Measurements from ENCODE around the gene AGBL1.

AGBL1 gene

GRCh38 chr15:86647810-86648440, 568.3 kb downstream of the AGBL1 start:
- Mint-ChIP-seq H3K36me3 (ENCODE audit: low read depth) (peaks cover 4% of the 10 kb centered on the region), H3K9me3 (peaks cover 12% of the 10 kb centered on the region), H3K27me3 (no peaks in the 10 kb centered on the region), H3K4me1 (ENCODE audit: low read depth) (peaks cover 52% of the 10 kb centered on the region), H3K27ac (no peak overlapping the region), H3K4me3 (no peak overlapping the region)
- no peak for DNase-seq

GRCh38 chr15:86649277-86649676, 569.6 kb downstream of the AGBL1 start:
- peaks cover 4% of the 10 kb centered on the region for H3K36me3 Mint-ChIP-seq (ENCODE audit: low read depth)
- H3K4me3 Mint-ChIP-seq, result peak overlapping the region; percentile 38
- DNase-seq, result no peak
- H3K9me3 Mint-ChIP-seq, result peaks cover 12% of the 10 kb centered on the region
- H3K4me1 Mint-ChIP-seq (ENCODE audit: low read depth), result peaks cover 64% of the 10 kb centered on the region
- peak overlapping the region; percentile 92 for H3K27ac Mint-ChIP-seq
- no peaks in the 10 kb centered on the region for H3K27me3 Mint-ChIP-seq

- Mint-ChIP-seq H3K36me3 (ENCODE audit: low read depth) (peaks cover 4% of the 10 kb centered on the region), H3K9me3 (peaks cover 12% of the 10 kb centered on the region), H3K27me3 (no peaks in the 10 kb centered on the region), H3K4me3 (peak overlapping the region; percentile 38), H3K4me1 (ENCODE audit: low read depth) (peaks cover 69% of the 10 kb centered on the region), H3K27ac (peak overlapping the region; percentile 92)
- DNase-seq, result no peak
These were observed 570.4 kb downstream of the AGBL1 start for GRCh38 chr15:86650094-86650493.

GRCh38 chr15:86653344-86654197, 573.9 kb downstream of the AGBL1 start:
- Mint-ChIP-seq H3K4me3 (peak overlapping the region; percentile 35), H3K27ac (peak overlapping the region; percentile 92), H3K9me3 (peaks cover 8% of the 10 kb centered on the region), H3K36me3 (ENCODE audit: low read depth) (peaks cover 4% of the 10 kb centered on the region), H3K4me1 (ENCODE audit: low read depth) (peaks cover 76% of the 10 kb centered on the region), H3K27me3 (no peaks in the 10 kb centered on the region)
- no peak for DNase-seq

- H3K4me3 Mint-ChIP-seq, result no peak overlapping the region
- H3K27me3 Mint-ChIP-seq, result no peaks in the 10 kb centered on the region
- H3K27ac Mint-ChIP-seq, result peak overlapping the region; percentile 92
- peaks cover 8% of the 10 kb centered on the region for H3K9me3 Mint-ChIP-seq
- peaks cover 76% of the 10 kb centered on the region for H3K4me1 Mint-ChIP-seq (ENCODE audit: low read depth)
- no peak for DNase-seq
- H3K36me3 Mint-ChIP-seq (ENCODE audit: low read depth), result peaks cover 4% of the 10 kb centered on the region
These were observed 574.8 kb downstream of the AGBL1 start for GRCh38 chr15:86654501-86654900.

- DNase-seq, result no peak
- peaks cover 52% of the 10 kb centered on the region for H3K4me1 Mint-ChIP-seq (ENCODE audit: low read depth)
- H3K27ac Mint-ChIP-seq, result no peak overlapping the region
- H3K9me3 Mint-ChIP-seq, result no peaks in the 10 kb centered on the region
- H3K27me3 Mint-ChIP-seq, result no peaks in the 10 kb centered on the region
- no peaks in the 10 kb centered on the region for H3K36me3 Mint-ChIP-seq (ENCODE audit: low read depth)
- H3K4me3 Mint-ChIP-seq, result no peak overlapping the region
These were observed 577.6 kb downstream of the AGBL1 start for GRCh38 chr15:86657305-86657704.

GRCh38 chr15:86659724-86660411, 580.2 kb downstream of the AGBL1 start:
- Mint-ChIP-seq H3K4me1 (ENCODE audit: low read depth) (peaks cover 42% of the 10 kb centered on the region), H3K27ac (no peak overlapping the region)

GRCh38 chr15:86661580-86661979, 581.9 kb downstream of the AGBL1 start:
- Mint-ChIP-seq H3K27me3 (no peaks in the 10 kb centered on the region), H3K27ac (no peak overlapping the region)

More at GRCh38 chr15:86659724-86660411, 580.2 kb downstream of the AGBL1 start:
- Mint-ChIP-seq H3K27me3 (no peaks in the 10 kb centered on the region), H3K4me3 (no peak overlapping the region), H3K36me3 (ENCODE audit: low read depth) (no peaks in the 10 kb centered on the region), H3K9me3 (no peaks in the 10 kb centered on the region)
- no peak for DNase-seq

GRCh38 chr15:86663304-86663703, 583.6 kb downstream of the AGBL1 start:
- no peak overlapping the region for H3K4me3 Mint-ChIP-seq
- no peaks in the 10 kb centered on the region for H3K27me3 Mint-ChIP-seq

More at GRCh38 chr15:86661580-86661979, 581.9 kb downstream of the AGBL1 start:
- Mint-ChIP-seq H3K36me3 (ENCODE audit: low read depth) (no peaks in the 10 kb centered on the region), H3K4me3 (no peak overlapping the region), H3K4me1 (ENCODE audit: low read depth) (peaks cover 26% of the 10 kb centered on the region), H3K9me3 (no peaks in the 10 kb centered on the region)
- no peak for DNase-seq

GRCh38 chr15:86663979-86664378, 584.3 kb downstream of the AGBL1 start:
- H3K27ac Mint-ChIP-seq, result no peak overlapping the region
- peaks cover 18% of the 10 kb centered on the region for H3K4me1 Mint-ChIP-seq (ENCODE audit: low read depth)
- H3K9me3 Mint-ChIP-seq, result peaks cover 5% of the 10 kb centered on the region
- no peak overlapping the region for H3K4me3 Mint-ChIP-seq
- no peaks in the 10 kb centered on the region for H3K36me3 Mint-ChIP-seq (ENCODE audit: low read depth)
- DNase-seq, result no peak
- no peaks in the 10 kb centered on the region for H3K27me3 Mint-ChIP-seq

More at GRCh38 chr15:86663304-86663703, 583.6 kb downstream of the AGBL1 start:
- H3K9me3 Mint-ChIP-seq, result peaks cover 5% of the 10 kb centered on the region
- DNase-seq, result no peak
- H3K36me3 Mint-ChIP-seq (ENCODE audit: low read depth), result no peaks in the 10 kb centered on the region
- H3K27ac Mint-ChIP-seq, result no peak overlapping the region
- H3K4me1 Mint-ChIP-seq (ENCODE audit: low read depth), result peaks cover 18% of the 10 kb centered on the region

- Mint-ChIP-seq H3K27ac (no peak overlapping the region), H3K9me3 (peaks cover 5% of the 10 kb centered on the region), H3K27me3 (no peaks in the 10 kb centered on the region), H3K4me1 (ENCODE audit: low read depth) (peaks cover 18% of the 10 kb centered on the region), H3K4me3 (no peak overlapping the region), H3K36me3 (ENCODE audit: low read depth) (no peaks in the 10 kb centered on the region)
- no peak for DNase-seq
These were observed 584.9 kb downstream of the AGBL1 start for GRCh38 chr15:86664581-86664980.

- no peak overlapping the region for H3K27ac Mint-ChIP-seq
- no peaks in the 10 kb centered on the region for H3K36me3 Mint-ChIP-seq (ENCODE audit: low read depth)
- H3K27me3 Mint-ChIP-seq, result no peaks in the 10 kb centered on the region
- DNase-seq, result no peak
- no peaks in the 10 kb centered on the region for H3K9me3 Mint-ChIP-seq
- peaks cover 21% of the 10 kb centered on the region for H3K4me1 Mint-ChIP-seq (ENCODE audit: low read depth)
- H3K4me3 Mint-ChIP-seq, result no peak overlapping the region
These were observed 596.3 kb downstream of the AGBL1 start for GRCh38 chr15:86676002-86676401.

GRCh38 chr15:86677278-86677677, 597.6 kb downstream of the AGBL1 start:
- no peaks in the 10 kb centered on the region for H3K36me3 Mint-ChIP-seq (ENCODE audit: low read depth)
- peak overlapping the region; percentile 3 for H3K4me3 Mint-ChIP-seq
- H3K4me1 Mint-ChIP-seq (ENCODE audit: low read depth), result peaks cover 21% of the 10 kb centered on the region
- no peak for DNase-seq
- no peaks in the 10 kb centered on the region for H3K27me3 Mint-ChIP-seq
- H3K9me3 Mint-ChIP-seq, result no peaks in the 10 kb centered on the region
- no peak overlapping the region for H3K27ac Mint-ChIP-seq

- no peak for DNase-seq
- Mint-ChIP-seq H3K9me3 (peaks cover 4% of the 10 kb centered on the region), H3K4me1 (ENCODE audit: low read depth) (peaks cover 11% of the 10 kb centered on the region), H3K36me3 (ENCODE audit: low read depth) (no peaks in the 10 kb centered on the region), H3K27me3 (no peaks in the 10 kb centered on the region), H3K27ac (no peak overlapping the region), H3K4me3 (no peak overlapping the region)
These were observed 605.6 kb downstream of the AGBL1 start for GRCh38 chr15:86685263-86685662.

Measured in activated T-cell treated with anti-CD3 and anti-CD28 coated beads, Interleukin-2, amount 50 U/mL, for 24 hours (primary cell).